CD14-positive monocyte (primary cell): ENCODE data around the gene LCNL1. TPM values are rescaled to one million over a fixed set of nuclear protein-coding genes. Genes with fewer than 3 reads are reported as not detected.

Experiments used
- DNase-seq, 3 donors: peaks; one replicate each; pipeline ENCODE4 v3.0.0-alpha.2; 2011 to 2022
- H2AFZ ChIP-seq: 2 replicates; pipeline ENCODE4 v1.6.0; 2012; ENCODE audit warnings: mild to moderate bottlenecking, low read depth, low read length, inconsistent platforms; ENCODE audit not compliant: insufficient read depth, poor library complexity, severe bottlenecking
- H3K27ac ChIP-seq, 2 donors: 1 replicate in 1 of 2; 2 replicates in 1 of 2; pipeline ENCODE4 v1.5.1; 2012 to 2013; ENCODE audit warnings: low read length in 2 of 2, control low read depth in 1 of 2, inconsistent platforms in 1 of 2, low read depth in 1 of 2, mild to moderate bottlenecking in 1 of 2
- H3K27me3 ChIP-seq, 2 donors: one replicate each; pipeline versions ENCODE4 v1.6.0 to v1.6.1; 2011 to 2013; ENCODE audit warnings: low read length in 2 of 2; ENCODE audit not compliant: control insufficient read depth in 2 of 2, insufficient read depth in 2 of 2
- H3K36me3 ChIP-seq, 2 donors: replicated peaks in 1 of 2; 1 replicate in 1 of 2; 2 replicates in 1 of 2; pipeline versions ENCODE4 v1.5.1 to v1.6.1; 2012 to 2013; ENCODE audit warnings: low read length in 2 of 2, control low read depth in 1 of 2, inconsistent platforms in 1 of 2, mild to moderate bottlenecking in 1 of 2; ENCODE audit not compliant: insufficient read depth in 2 of 2, control insufficient read depth in 1 of 2
- H3K4me1 ChIP-seq, 2 donors: 1 replicate in 1 of 2; 2 replicates in 1 of 2; pipeline versions ENCODE4 v1.5.1 to v1.6.1; 2012 to 2013; ENCODE audit warnings: low read length in 2 of 2, control low read depth in 1 of 2, inconsistent platforms in 1 of 2, mild to moderate bottlenecking in 1 of 2, moderate library complexity in 1 of 2; ENCODE audit not compliant: insufficient read depth in 2 of 2, control insufficient read depth in 1 of 2
- H3K4me2 ChIP-seq: replicated peaks from 2 replicates; pipeline ENCODE3; 2012; ENCODE audit warnings: low read length, moderate library complexity, mild to moderate bottlenecking; ENCODE audit not compliant: poor library complexity, severe bottlenecking; ENCODE audit errors: extremely low read depth
- H3K4me3 ChIP-seq, 3 experiments: fragments of 200-600 bp in 1 of 3; sonication (generic) in 1 of 3; replicated peaks in 1 of 3; 1 replicate in 2 of 3; 2 replicates in 1 of 3; pipeline ENCODE4 v1.5.1; 2011 to 2013; ENCODE audit warnings: low read length in 3 of 3, mild to moderate bottlenecking in 3 of 3, control low read depth in 2 of 3, low read depth in 2 of 3, inconsistent platforms in 1 of 3, moderate library complexity in 1 of 3
- H3K79me2 ChIP-seq: 2 replicates; pipeline ENCODE4 v1.6.0; 2012; ENCODE audit warnings: mild to moderate bottlenecking, control low read depth, inconsistent platforms, low read length, moderate library complexity; ENCODE audit not compliant: insufficient read depth
- H3K9ac ChIP-seq: 2 replicates; pipeline ENCODE4 v1.6.0; 2017; ENCODE audit warnings: low read length, mild to moderate bottlenecking; ENCODE audit not compliant: insufficient read depth, poor library complexity, severe bottlenecking
- H3K9me3 ChIP-seq, 2 donors: replicated peaks in 1 of 2; 1 replicate in 1 of 2; 2 replicates in 1 of 2; pipeline versions ENCODE4 v1.5.1 to v1.6.1; 2012 to 2013; ENCODE audit warnings: low read length in 2 of 2, control low read depth in 1 of 2; ENCODE audit not compliant: control insufficient read depth in 1 of 2, insufficient read depth in 1 of 2
- H4K20me1 ChIP-seq: 2 replicates; pipeline ENCODE4 v1.6.0; 2012; ENCODE audit warnings: mild to moderate bottlenecking, low read length, control low read depth, moderate library complexity; ENCODE audit not compliant: insufficient read depth
- H3K27ac Mint-ChIP-seq, 7 donors: one replicate each; pipeline ENCODE4 v1.8.0; 2020; ENCODE audit warnings: mild to moderate bottlenecking in 7 of 7, mixed read lengths in 7 of 7, moderate library complexity in 6 of 7, inconsistent platforms in 2 of 7
- H3K27me3 Mint-ChIP-seq, 3 donors: one replicate each; pipeline ENCODE4 v1.8.0; 2021 to 2022; ENCODE audit warnings: low read depth in 3 of 3, mild to moderate bottlenecking in 3 of 3, mixed read lengths in 3 of 3, moderate library complexity in 3 of 3, inconsistent platforms in 1 of 3
- H3K36me3 Mint-ChIP-seq, 2 donors: one replicate each; pipeline ENCODE4 v1.8.0; 2020; ENCODE audit warnings: mixed read lengths in 2 of 2, inconsistent platforms in 1 of 2, mild to moderate bottlenecking in 1 of 2
- H3K4me1 Mint-ChIP-seq: one replicate; pipeline ENCODE4 v1.8.0; 2020; ENCODE audit warnings: mild to moderate bottlenecking, mixed read lengths
- H3K4me3 Mint-ChIP-seq, 2 donors: one replicate each; pipeline ENCODE4 v1.8.0; 2020; ENCODE audit warnings: mild to moderate bottlenecking in 2 of 2, mixed read lengths in 2 of 2, moderate library complexity in 1 of 2
- H3K9me3 Mint-ChIP-seq, 7 donors: one replicate each; pipeline ENCODE4 v1.8.0; 2020 to 2022; ENCODE audit warnings: mixed read lengths in 7 of 7, mild to moderate bottlenecking in 6 of 7, moderate library complexity in 6 of 7, inconsistent platforms in 2 of 7
- CTCF ChIP-seq: fragments of 200-600 bp; IDR thresholded peaks from one replicate; pipeline ENCODE4 v1.8.0; 2022; ENCODE audit warnings: antibody characterized with exemption, mild to moderate bottlenecking
- WGBS: methylation state at CpG from one replicate; pipeline ENCODE4 v1.1.5; 2013; ENCODE audit warnings: missing lambda C conversion rate; ENCODE audit not compliant: insufficient coverage; 5-methylcytosine and 5-hydroxymethylcytosine counted together
- intact Hi-C, 2 donors: fragments of 100-400 bp; cut with micrococcal nuclease; formaldehyde crosslinking; loops; one replicate each; pipeline versions ENCODE4 v1.15.0 to v1.15.1; 2023
- polyA plus RNA-seq, 3 donors: library from polyadenylated mRNA; depleted of rRNA in 1 of 3; unstranded in 2 of 3; stranded (reverse) in 1 of 3; fragments of 300-500 nt in 2 of 3; fragments of >200 nt in 1 of 3; fragmentation: Illumina TruSeq in 2 of 3; gene quantifications; 1 replicate in 2 of 3; 2 replicates in 1 of 3; pipeline ENCODE4 v1.2.3, GENCODE V29; 2012 to 2021

Gene LCNL1
- polyA plus RNA-seq, 3 donors: 0.04 TPM; not detected in 2

- Mint-ChIP-seq H3K9me3 (peaks cover 0 to 2% (median 0%) of the 10 kb centered on the region in 7 donors), H3K27ac (no peak overlapping the region), H3K4me3 (no peak overlapping the region), H3K36me3 (no peaks in the 10 kb centered on the region), H3K27me3 (peaks cover 9 to 20% (median 14%) of the 10 kb centered on the region in 3 donors), H3K4me1 (peaks cover 16% of the 10 kb centered on the region)
- 96% methylated on average over 5 of the region's 12 CpGs for WGBS
- Histone ChIP-seq H3K4me3 (no peak overlapping the region), H3K36me3 (no peaks in the 10 kb centered on the region), H2AFZ (no peak overlapping the region), H3K27ac (no peak overlapping the region), H3K9ac (no peak overlapping the region), H3K4me1 (peaks cover 10 to 17% of the 10 kb centered on the region in 2 donors), H4K20me1 (no peaks in the 10 kb centered on the region), H3K4me2 (no peak overlapping the region), H3K79me2 (no peaks in the 10 kb centered on the region), H3K9me3 (no peaks in the 10 kb centered on the region), H3K27me3 (no peaks in the 10 kb centered on the region)
- TF ChIP-seq CTCF: no peak
- no peak for DNase-seq
- intact Hi-C loops: no loop called here
Observed at GRCh38 chr9:136963751-136964150, 19.0 kb upstream of the LCNL1 start.

- Histone ChIP-seq H3K27me3 (no peaks in the 10 kb centered on the region), H3K4me1 (peaks cover 10 to 17% of the 10 kb centered on the region in 2 donors), H3K27ac (no peak overlapping the region), H3K36me3 (no peaks in the 10 kb centered on the region), H3K79me2 (no peaks in the 10 kb centered on the region), H3K9ac (no peak overlapping the region), H2AFZ (peak overlapping the region; percentile 23), H3K4me2 (no peak overlapping the region), H3K9me3 (no peaks in the 10 kb centered on the region), H3K4me3 (no peak overlapping the region), H4K20me1 (no peaks in the 10 kb centered on the region)
- WGBS: 89% methylated on average over 16 of the region's 22 CpGs
- Mint-ChIP-seq H3K4me1 (peaks cover 16% of the 10 kb centered on the region), H3K9me3 (peaks cover 0 to 2% (median 0%) of the 10 kb centered on the region in 7 donors), H3K27ac (no peak overlapping the region), H3K4me3 (no peak overlapping the region), H3K36me3 (no peaks in the 10 kb centered on the region), H3K27me3 (peaks cover 9 to 20% (median 14%) of the 10 kb centered on the region in 3 donors)
- no peak for DNase-seq
- intact Hi-C loops: no loop called here
- TF ChIP-seq CTCF: no peak
Observed at GRCh38 chr9:136964171-136964689, 18.6 kb upstream of the LCNL1 start.
